ENCODE measurements around the gene IL17RA.

The IL17RA gene

GRCh38 chr22:17158568-17159503 lies 74.0 kb downstream of the IL17RA start, which contains the start of gene HDHD5:
Gene HDHD5 (minus strand): TSS chr22:17159277. CDS start chr22:17159251, 26 bp downstream.
- peak; percentile 85 for DNase-seq

DNA sequence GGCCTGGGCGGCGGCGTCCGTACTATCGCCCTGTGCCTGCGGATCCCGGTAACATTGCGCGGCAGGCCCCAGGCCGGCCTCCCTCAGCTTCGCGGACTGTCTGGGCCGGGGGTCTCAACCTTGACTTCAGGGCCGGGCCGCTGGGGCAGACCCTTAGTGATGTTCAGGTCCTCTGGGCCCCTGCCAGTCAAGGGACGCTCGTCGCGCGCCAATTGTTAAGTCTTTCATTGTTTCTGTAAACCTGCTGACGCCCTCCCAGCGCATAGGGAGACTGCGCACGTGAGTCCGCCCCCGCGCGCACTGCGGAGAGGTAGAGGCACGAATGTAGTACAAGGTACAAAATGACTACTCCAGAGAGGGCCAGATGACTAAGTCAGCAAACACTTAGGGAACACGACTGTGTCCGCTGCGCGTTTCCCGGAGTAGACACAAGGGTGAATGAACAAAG lies 74.7 kb downstream of the IL17RA start:
- DNase-seq, result no peak

GRCh38 chr22:17161991-17162390 lies 77.2 kb downstream of the IL17RA start:
- no peak for DNase-seq

DNA sequence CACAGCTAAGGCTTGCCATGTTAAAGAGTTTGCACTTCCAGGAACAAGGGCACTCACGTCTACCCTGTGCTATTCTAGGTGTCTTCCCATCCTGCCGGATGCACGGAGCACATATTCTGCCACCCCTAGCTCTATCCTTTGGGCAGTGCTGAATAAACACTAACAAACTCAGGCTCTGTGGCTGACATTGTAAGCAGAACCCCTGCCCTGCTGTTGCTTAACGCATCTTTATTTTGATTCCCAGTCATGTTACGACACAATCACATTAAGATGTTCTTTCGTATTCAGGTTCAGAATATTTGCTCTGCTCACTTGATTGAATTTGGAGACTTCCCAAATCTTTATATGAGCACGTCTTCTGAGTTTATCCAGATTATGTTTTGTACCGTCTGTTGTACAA lies 77.9 kb downstream of the IL17RA start:
- DNase-seq, result no peak

DNA sequence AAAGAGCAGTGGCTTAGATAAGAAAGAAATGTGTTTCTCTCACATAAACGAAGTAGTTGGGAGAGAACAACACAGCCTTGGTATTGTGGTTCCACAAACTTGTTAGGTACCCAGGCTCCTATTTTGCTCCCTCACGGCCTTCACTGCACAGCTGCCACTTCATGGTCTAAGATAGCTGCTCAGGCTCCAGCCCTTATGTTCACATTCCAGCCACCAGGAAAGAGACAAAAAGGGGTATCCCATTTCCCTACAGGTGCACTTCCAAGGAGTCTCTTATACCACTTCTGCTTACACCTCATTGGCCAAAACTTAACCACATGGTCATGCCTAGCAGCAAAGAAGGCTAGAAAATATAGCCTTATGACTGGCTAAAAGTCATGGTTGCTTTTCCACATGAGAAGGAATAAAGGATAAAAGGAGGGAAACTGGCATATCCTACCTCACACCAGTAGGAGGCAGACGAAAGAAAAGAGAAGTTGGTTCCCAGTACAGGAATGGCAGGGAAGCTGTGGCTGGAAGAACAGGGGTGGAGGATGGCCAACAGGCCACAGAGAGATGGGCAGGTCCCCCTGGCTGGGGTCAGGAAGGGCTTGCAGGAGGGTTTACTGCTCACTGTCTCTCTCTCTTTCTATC lies 79.7 kb downstream of the IL17RA start:
- no peak for DNase-seq

Data from NK-92 treated with Interleukin-12 subunit alpha and Interleukin-12 subunit beta, amount 100 ng/mL, for 24 hours (cell line).